ENCODE results near the gene VLDLR.
"Not testable (repeated sequence)": the region's sequence is repeated elsewhere in the genome, so short reads cannot be mapped to it uniquely, and the experiment has no call there.

Gene VLDLR

GRCh38 chr9:2664174-2665065, 42.8 kb downstream of the VLDLR start:
- DNase-seq, result no peak

DNA sequence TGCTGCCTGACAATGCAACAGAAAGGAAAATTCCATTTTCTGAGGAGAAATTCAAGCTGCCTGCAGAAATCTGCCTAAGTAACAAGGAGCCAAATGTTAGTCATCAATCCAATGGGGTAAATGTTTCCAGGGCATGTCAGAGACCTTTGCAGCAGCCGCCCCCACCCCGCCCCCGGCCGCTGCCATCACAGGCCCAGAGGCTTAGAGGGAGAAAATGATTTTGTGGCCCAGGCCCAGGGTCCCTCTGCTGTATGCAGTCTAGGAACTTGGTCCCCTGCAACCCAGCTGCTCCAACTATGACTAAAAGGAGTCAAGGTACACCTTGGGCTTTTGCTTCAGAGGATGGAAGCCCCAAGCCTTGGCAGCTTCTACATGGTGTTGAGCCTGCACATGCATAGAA, 45.0 kb downstream of the VLDLR start:
- no peak for DNase-seq

DNA sequence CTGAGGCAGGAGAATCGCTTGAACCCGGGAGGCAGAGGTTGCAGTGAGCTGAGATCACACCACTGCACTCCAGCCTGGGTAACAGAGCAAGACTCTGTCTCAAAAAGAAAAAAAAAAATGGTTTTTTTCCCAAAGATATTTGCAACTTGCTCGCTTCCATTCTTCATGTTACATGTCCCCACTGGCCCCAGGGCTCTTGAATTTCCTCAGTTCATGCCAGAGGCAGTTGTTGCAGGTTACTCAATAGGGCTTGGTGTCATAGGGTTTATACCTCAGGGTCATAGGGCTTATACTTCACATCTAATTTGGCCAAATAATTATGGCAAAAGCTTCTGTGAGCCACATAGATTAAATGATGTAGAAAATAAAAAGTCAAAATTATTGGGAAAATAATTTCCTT, 51.6 kb downstream of the VLDLR start:
- DNase-seq, result no peak

GRCh38 chr9:2674141-2674824, 52.7 kb downstream of the VLDLR start:
- no peak for DNase-seq

DNA sequence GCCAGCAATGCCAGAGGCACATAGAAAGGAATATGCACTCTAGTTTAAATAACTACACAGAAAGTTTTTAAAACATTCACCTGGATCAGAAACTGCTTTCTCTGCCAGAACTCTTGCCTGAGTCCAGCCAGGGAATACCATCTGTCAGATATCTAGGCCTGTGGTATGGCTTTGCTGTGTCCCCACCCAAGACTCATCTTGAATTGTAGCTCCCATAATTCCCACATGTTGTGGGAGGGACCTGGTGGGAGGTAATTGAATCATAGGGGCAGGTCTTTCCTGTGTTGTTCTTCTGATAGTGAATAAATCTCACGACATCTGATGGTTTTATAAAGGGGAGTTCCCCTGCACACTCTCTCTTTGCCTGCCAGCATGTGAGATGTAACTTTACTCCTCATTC, 54.2 kb downstream of the VLDLR start:
- DNase-seq, result no peak

- DNase-seq, result no peak
Measured at GRCh38 chr9:2676466-2676865, 54.9 kb downstream of the VLDLR start.

DNA sequence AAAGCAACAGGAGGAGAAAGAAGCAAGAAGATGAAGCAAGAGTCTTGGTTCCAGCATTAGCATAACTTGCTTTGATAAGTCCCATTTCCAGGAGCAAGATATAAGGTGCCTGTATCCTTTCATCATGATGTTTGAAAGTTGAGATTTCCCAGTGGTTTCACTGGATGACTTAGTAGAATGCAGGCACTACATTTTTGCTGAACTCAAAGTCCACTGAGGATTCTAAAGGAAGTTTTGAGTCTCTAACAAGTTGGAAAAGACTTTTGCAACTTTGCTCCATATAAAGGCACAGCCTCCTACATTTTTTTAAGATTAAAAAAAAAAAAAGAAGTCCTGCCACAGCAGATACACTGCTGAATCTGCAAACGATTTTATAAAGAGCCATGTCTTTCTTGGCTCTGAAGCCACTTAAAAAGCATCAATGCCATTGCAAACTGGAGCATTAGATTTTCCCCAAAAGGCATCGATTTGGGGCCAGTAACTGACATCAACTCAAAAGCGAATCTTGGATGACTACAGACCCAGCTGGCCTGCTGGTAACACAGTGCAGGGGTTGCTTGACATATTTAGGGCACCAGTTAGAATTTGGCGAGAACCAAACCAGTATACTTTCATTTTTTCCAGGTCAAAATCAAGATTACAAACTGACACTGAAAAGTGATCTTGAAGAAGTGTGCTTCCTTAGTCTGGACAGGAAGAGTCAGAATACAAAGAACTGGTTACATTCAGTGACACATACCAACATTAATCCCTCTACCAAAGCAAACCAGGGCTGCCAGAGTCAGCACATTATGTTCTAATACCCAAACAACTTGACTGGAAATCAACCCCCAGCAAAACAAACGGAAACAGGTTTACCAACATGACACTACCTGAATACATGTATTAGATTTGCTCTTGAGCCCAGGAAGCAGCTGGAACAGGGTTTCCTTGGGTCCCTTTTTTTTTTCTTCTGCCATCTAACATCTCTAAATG, 56.6 kb downstream of the VLDLR start:
- DNase-seq, result no peak

- DNase-seq, result no peak
Measured at GRCh38 chr9:2679011-2679410, 57.4 kb downstream of the VLDLR start.

DNA sequence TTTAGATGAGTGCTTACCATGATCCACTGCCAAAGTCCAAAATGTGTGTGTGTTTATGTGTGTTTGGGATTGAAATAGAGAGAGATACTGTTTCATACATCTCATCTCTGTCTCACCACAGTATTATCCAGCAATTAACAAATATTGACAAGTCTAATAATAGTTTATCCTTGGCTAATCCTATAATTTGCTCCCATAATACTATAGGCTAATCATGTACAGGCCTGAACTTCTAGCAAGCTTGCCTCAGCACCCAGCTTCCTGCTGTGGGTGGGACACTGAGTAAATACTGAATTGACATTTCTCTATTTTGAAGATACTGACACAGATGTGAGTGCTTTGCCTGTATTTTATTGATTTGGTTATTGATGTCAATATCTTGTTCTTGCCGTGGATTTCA, 60.4 kb downstream of the VLDLR start:
- DNase-seq, result no peak

DNA sequence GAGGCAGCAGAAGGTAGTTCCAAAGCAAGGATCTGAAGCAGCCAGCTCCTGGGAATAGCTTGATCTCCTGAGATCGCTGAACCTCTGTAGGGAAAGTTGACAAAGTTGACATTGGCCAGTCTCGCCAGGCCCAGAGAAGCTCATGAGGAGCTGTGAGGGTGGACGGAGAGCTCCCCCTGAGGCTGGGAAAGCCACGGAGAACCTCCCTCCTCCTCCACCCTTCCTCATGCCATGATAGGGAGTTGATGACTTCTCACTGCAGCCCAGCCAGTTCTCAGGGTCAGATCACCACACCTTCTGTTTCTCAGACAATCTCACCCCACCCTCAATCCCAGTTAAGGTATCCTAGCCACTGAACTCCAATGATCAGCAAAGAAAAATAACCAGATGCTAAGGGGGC, 65.3 kb downstream of the VLDLR start:
- DNase-seq, result no peak

DNA sequence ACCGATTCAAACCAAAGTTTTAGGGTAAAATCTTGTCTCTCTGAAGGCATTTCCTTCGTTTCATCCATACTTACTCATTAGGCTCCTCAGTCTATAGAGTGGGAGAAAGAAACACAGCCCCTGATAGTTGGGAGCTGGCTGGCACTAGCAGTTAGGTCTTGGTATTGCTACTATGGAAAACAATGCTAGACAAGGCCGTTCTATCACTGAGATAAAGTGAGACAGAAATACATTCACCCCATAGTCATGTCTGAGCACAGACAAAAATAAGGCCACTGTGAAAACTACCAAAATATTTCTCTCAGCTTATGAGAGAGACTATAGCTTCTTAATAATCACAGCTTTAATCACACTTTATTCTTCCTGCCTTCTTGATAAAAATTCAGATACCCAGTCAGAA, 67.0 kb downstream of the VLDLR start:
- DNase-seq, result no peak

DNA sequence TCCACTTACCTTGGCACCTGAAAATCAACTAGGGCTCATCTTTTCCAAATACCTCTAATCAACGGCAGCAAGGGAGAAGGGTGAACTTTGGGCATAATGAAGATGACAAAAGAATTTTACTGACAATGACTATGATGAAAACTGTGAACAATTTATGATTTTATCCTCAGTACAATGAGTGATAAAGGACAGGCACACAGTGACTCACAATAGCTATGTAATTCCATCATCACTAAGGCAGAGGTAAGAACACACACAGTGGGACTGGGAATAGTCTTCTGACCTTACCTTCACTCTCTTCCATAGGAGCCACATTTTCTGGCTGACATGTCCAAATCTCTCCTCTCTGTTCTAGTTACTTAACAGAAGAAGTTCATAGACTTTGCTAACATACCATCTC, 69.6 kb downstream of the VLDLR start:
- DNase-seq, result no peak

GRCh38 chr9:2691626-2692025, 70.0 kb downstream of the VLDLR start:
- no peak for DNase-seq

DNA sequence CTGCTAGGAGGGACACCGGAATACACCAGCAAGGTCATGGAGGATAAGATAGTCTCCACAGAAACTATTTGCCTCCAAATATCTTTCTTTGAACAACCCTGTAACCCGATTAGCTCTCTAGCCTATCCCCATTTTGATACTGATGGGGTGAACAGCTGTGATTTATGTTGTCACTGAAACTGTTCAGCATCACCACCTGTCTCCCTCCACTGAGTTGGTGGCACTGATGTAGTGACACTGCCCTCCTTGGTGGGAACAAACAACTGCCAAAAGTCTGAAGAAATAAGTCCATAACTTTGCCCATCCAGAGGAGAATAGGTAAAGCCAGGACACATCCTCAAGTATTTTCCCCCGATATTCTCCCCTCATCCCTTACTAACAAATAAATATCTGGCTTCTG, 71.5 kb downstream of the VLDLR start:
- DNase-seq, result no peak

- no peak for DNase-seq
Measured at GRCh38 chr9:2697492-2697891, 75.9 kb downstream of the VLDLR start.

- no peak for DNase-seq
Measured at GRCh38 chr9:2700398-2700797, 78.8 kb downstream of the VLDLR start.

- DNase-seq, result no peak
Measured at GRCh38 chr9:2700909-2701550, 79.4 kb downstream of the VLDLR start.

GRCh38 chr9:2704504-2704903, 82.9 kb downstream of the VLDLR start:
- DNase-seq, result no peak

GRCh38 chr9:2707256-2707655, 85.7 kb downstream of the VLDLR start:
- not testable (repeated sequence) for DNase-seq

All from right hindlimb (tissue), 1 donor.